Mucosa of descending colon (tissue), 3 donors: ENCODE data around the gene ZSWIM7. TPM values are rescaled to one million over a fixed set of nuclear protein-coding genes. Genes with fewer than 3 reads are reported as not detected.

Source experiments
- ATAC-seq: fragments of 200-7000 bp; cut with Tn5 transposase; one replicate; pipeline ENCODE4 v1.9.1; 2020; ENCODE audit warnings: mild to moderate bottlenecking, moderate library complexity
- DNase-seq, 3 donors: peaks; one replicate each; pipeline ENCODE4 v3.0.0-alpha.2; 2020
- H3K36me3 ChIP-seq: fragments of 200-600 bp; one replicate; pipeline ENCODE4 v1.8.0; 2021; ENCODE audit warnings: low read depth, mild to moderate bottlenecking
- H3K4me1 ChIP-seq: fragments of 200-600 bp; one replicate; pipeline ENCODE4 v1.8.0; 2021; ENCODE audit warnings: low read depth, mild to moderate bottlenecking
- H3K4me3 ChIP-seq: fragments of 200-600 bp; one replicate; pipeline ENCODE4 v1.8.0; 2021; ENCODE audit warnings: mild to moderate bottlenecking
- H3K9me3 ChIP-seq: fragments of 200-600 bp; one replicate; pipeline ENCODE4 v1.8.0; 2021; ENCODE audit warnings: mild to moderate bottlenecking
- CTCF ChIP-seq: fragments of 200-600 bp; IDR thresholded peaks from one replicate; pipeline ENCODE4 v1.8.0; 2022; ENCODE audit warnings: antibody characterized with exemption, mild to moderate bottlenecking
- intact Hi-C, 2 donors: fragments of 100-400 bp; cut with DNase I in 1 of 2; cut with micrococcal nuclease in 1 of 2; formaldehyde crosslinking; loops; one replicate each; pipeline versions ENCODE4 v1.11.0 to v1.11.1; 2022; cut with DNase I, micrococcal nuclease
- total RNA-seq, 3 donors: library from RNA; stranded (reverse); fragmentation: NEBNext Ultra II Directional in 2 of 3; extraction: Animal tissue kit (Norgen Biotek cat#: 25700) in 2 of 3; gene quantifications; one replicate each; pipeline versions ENCODE4 v1.2.1 to v1.2.4, GENCODE V29; 2021 to 2023
- donor health status: DM: no; HTN: no; CAD: no; lungs with moderate emphysema.
- donor health status: DM: no; HTN: no; CAD: no.
- donor health status: DM: no; HTN: yes; CAD: no.

Gene ZSWIM7
- total RNA-seq, 3 donors from 2014 or later = 17.3 to 32.1 (median 26.0) TPM

GRCh38 chr17:15931394-15931793, 68.1 kb downstream of the ZSWIM7 start:
- ATAC-seq = no peak
- DNase-seq = no peak
- Histone ChIP-seq H3K4me1 (no peaks in the 10 kb centered on the region), H3K4me3 (no peak overlapping the region), H3K9me3 (no peaks in the 10 kb centered on the region), H3K36me3 (no peaks in the 10 kb centered on the region)
- intact Hi-C loops = no loop called here
- no peak for TF ChIP-seq CTCF

GRCh38 chr17:15930426-15930825, 69.1 kb downstream of the ZSWIM7 start:
- H3K36me3 ChIP-seq = no peaks in the 10 kb centered on the region
- no peak for TF ChIP-seq CTCF
- ATAC-seq (no peak), DNase-seq (no peak)
- H3K4me1 ChIP-seq = no peaks in the 10 kb centered on the region
- no peak overlapping the region for H3K4me3 ChIP-seq
- intact Hi-C loops = no loop called here
- no peaks in the 10 kb centered on the region for H3K9me3 ChIP-seq

GRCh38 chr17:15929941-15930340, 69.6 kb downstream of the ZSWIM7 start:
- no peak for DNase-seq
- no peak for ATAC-seq
- H3K4me3 ChIP-seq = no peak overlapping the region
- no peak for TF ChIP-seq CTCF
- no peaks in the 10 kb centered on the region for H3K4me1 ChIP-seq
- no peaks in the 10 kb centered on the region for H3K36me3 ChIP-seq
- no peaks in the 10 kb centered on the region for H3K9me3 ChIP-seq
- intact Hi-C loops = no loop called here

DNA sequence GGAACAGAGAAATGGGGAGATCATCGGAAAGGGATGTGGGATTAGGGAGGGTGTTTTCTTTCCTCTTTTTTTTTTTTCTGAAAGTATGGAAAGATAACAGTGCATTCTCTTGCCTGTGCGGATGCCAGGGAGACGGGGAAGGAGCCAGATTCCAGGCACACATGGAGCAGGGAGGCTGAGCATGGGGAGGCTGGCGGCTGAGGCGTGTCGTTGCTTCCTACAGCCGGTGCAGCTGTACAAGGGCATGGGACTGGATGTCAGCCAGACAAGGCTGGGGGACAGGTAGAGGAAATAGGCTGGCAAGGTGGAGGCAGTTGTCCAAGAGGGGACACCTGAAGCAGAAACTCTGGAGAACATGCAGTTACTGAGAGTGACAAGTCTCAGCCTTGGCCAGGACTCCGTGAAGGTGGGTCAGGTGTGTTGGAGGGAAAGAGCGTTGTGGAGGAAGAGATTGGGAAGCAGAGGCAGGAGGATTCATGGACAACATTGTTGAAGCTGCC, 71.2 kb downstream of the ZSWIM7 start:
- Histone ChIP-seq H3K4me3 (no peak overlapping the region), H3K4me1 (no peaks in the 10 kb centered on the region), H3K9me3 (no peaks in the 10 kb centered on the region), H3K36me3 (no peaks in the 10 kb centered on the region)
- ATAC-seq (peak; percentile 9), DNase-seq (no peak)
- TF ChIP-seq CTCF = no peak
- intact Hi-C loops = no loop called here

Other genes starting within 250 kb of the ZSWIM7 start
- 10 to 100 TPM; 11.9 to 32.9 (median 24.4) TPM for gene ADORA2B, start 54.6 kb downstream of the ZSWIM7 start, total RNA-seq
- gene TTC19, start 120 bp upstream of the ZSWIM7 start, total RNA-seq = 10 to 100 TPM; 32.5 to 52.2 (median 41.9) TPM
- 100 to 1,000 TPM; 196 to 238 (median 227) TPM for gene NCOR1, start 215.8 kb upstream of the ZSWIM7 start, total RNA-seq
- gene PIGL, start 217.5 kb upstream of the ZSWIM7 start, total RNA-seq = 10 to 100 TPM; 28.2 to 51.8 (median 49.8) TPM